OCI-LY3 (cell line): ENCODE results near the gene DPM1.

Experiments used
- H2AFZ ChIP-seq: fragments of 200-600, 300-600 bp; shearing (Covaris generic); 2 replicates; pipeline ENCODE4 v1.6.0; 2014; ENCODE audit warnings: antibody characterized with exemption, low read depth, low read length
- H3K27ac ChIP-seq: fragments of 200-600, 300-600 bp; sonication (generic); 2 replicates; pipeline ENCODE4 v1.5.1; 2014; ENCODE audit warnings: mild to moderate bottlenecking, low read length, moderate library complexity, mixed read lengths
- H3K27me3 ChIP-seq: fragments of 200-600, 300-600 bp; sonication (generic); 2 replicates; pipeline ENCODE4 v1.6.1; 2014; ENCODE audit warnings: low read depth, low read length, mixed read lengths
- H3K36me3 ChIP-seq: fragments of 200-600, 300-600 bp; sonication (generic); replicated peaks from 2 replicates; pipeline ENCODE3; 2014; ENCODE audit warnings: low read depth, low read length, mixed read lengths
- H3K4me1 ChIP-seq: fragments of 300-600, 200-600 bp; sonication (generic); 2 replicates; pipeline ENCODE4 v1.6.1; 2014; ENCODE audit warnings: low read length, mixed read lengths
- H3K4me2 ChIP-seq: fragments of 200-600, 300-600 bp; sonication (generic); 2 replicates; pipeline ENCODE4 v1.6.1; 2014; ENCODE audit warnings: low read length, mixed read lengths
- H3K4me3 ChIP-seq: fragments of 300-600, 200-600 bp; sonication (generic); 2 replicates; pipeline ENCODE4 v1.5.1; 2014; ENCODE audit warnings: antibody characterized with exemption, mild to moderate bottlenecking, low read length, moderate library complexity
- H3K79me2 ChIP-seq: fragments of 300-600, 200-600 bp; shearing (Covaris generic); 2 replicates; pipeline ENCODE4 v1.6.1; 2014; ENCODE audit warnings: mild to moderate bottlenecking, low read length, mixed read lengths
- H3K9ac ChIP-seq: fragments of 300-600, 200-600 bp; shearing (Covaris generic); 2 replicates; pipeline ENCODE4 v1.6.0; 2014; ENCODE audit warnings: mild to moderate bottlenecking, low read length, moderate library complexity
- H3K9me3 ChIP-seq: fragments of 200-600, 300-600 bp; shearing (Covaris generic); 2 replicates; pipeline ENCODE4 v1.6.1; 2014; ENCODE audit warnings: low read length, mixed read lengths; ENCODE audit not compliant: insufficient read depth
- H4K20me1 ChIP-seq: fragments of 200-600, 300-600 bp; sonication (generic); 2 replicates; pipeline ENCODE4 v1.6.1; 2016; ENCODE audit warnings: low read length, mixed read lengths; ENCODE audit not compliant: insufficient read depth
- CTCF ChIP-seq: fragments of 200-600, 300-600 bp; sonication (generic); IDR thresholded peaks from 2 replicates; pipeline ENCODE4 v1.5.1; 2014; ENCODE audit warnings: antibody characterized with exemption, low read length, low read depth
- EZH2phosphoT487 ChIP-seq: fragments of 200-600 bp; shearing (Covaris generic); IDR thresholded peaks from 2 replicates; pipeline ENCODE4 v1.6.1; 2018; ENCODE audit warnings: antibody characterized with exemption, mixed run types, low read depth

Gene DPM1

GRCh38 chr20:50996901-50997865 lies 38.9 kb upstream of the DPM1 start:
- H3K9ac ChIP-seq = no peak overlapping the region
- no peaks in the 10 kb centered on the region for H3K9me3 ChIP-seq
- no peak overlapping the region for H3K27ac ChIP-seq
- no peak overlapping the region for H2AFZ ChIP-seq
- H3K79me2 ChIP-seq = no peaks in the 10 kb centered on the region
- TF ChIP-seq CTCF (no peak), EZH2phosphoT487 (no peak)
- peaks cover 14% of the 10 kb centered on the region for H3K4me1 ChIP-seq
- no peaks in the 10 kb centered on the region for H4K20me1 ChIP-seq
- no peaks in the 10 kb centered on the region for H3K36me3 ChIP-seq
- H3K27me3 ChIP-seq = peaks cover 64% of the 10 kb centered on the region
- no peak overlapping the region for H3K4me2 ChIP-seq
- no peak overlapping the region for H3K4me3 ChIP-seq

DNA sequence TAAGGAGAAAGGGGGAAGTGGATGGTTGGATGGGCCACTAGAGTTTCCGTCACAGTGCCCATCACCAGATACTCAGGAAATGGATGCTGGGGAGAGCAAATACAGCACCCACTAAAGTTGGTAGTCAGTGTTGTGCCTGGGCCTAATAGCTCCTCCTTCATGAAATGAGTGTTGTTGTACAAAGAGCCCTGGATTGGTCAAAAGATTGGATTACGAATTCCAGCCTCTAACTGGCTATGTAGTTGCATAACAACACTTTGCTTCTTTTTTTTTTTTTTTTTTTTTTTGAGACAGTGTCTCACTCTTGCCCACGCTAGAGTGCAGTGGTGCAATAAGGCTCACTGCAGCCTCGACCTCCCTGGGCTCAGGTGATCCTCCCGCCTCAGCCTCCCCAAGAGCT lies 37.2 kb upstream of the DPM1 start:
- TF ChIP-seq CTCF = no peak
- no peak for TF ChIP-seq EZH2phosphoT487
- no peaks in the 10 kb centered on the region for H4K20me1 ChIP-seq
- no peak overlapping the region for H3K27ac ChIP-seq
- no peak overlapping the region for H3K9ac ChIP-seq
- H3K9me3 ChIP-seq = no peaks in the 10 kb centered on the region
- H3K27me3 ChIP-seq = peaks cover 47% of the 10 kb centered on the region
- H2AFZ ChIP-seq = no peak overlapping the region
- H3K36me3 ChIP-seq = no peaks in the 10 kb centered on the region
- H3K4me2 ChIP-seq = no peak overlapping the region
- H3K4me3 ChIP-seq = no peak overlapping the region
- no peaks in the 10 kb centered on the region for H3K79me2 ChIP-seq
- H3K4me1 ChIP-seq = peaks cover 19% of the 10 kb centered on the region

DNA sequence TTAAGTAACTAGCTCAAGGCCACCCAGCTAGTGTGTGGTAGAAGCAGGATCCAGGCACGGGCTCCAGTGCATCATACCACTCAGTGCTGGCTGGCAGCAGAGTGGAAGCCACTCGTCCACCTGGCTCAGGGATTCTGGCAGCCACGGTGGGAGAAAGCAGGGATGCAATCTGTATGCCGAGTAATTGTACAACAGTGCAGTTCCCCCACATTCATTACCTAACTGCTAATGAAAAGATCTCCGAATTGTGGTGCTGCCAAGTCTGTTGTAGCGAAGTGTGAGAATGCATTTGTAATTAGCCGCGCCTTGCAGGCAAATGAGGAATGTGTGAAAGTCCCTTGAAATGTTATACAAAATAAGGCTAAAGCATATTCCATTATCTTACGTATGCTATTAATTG lies 35.5 kb upstream of the DPM1 start:
- peaks cover 19% of the 10 kb centered on the region for H3K4me1 ChIP-seq
- TF ChIP-seq CTCF (no peak), EZH2phosphoT487 (no peak)
- H3K79me2 ChIP-seq = no peaks in the 10 kb centered on the region
- no peak overlapping the region for H2AFZ ChIP-seq
- H3K36me3 ChIP-seq = no peaks in the 10 kb centered on the region
- no peak overlapping the region for H3K9ac ChIP-seq
- H4K20me1 ChIP-seq = no peaks in the 10 kb centered on the region
- H3K4me2 ChIP-seq = peak overlapping the region; percentile 58; the same call in 1 of the 2 replicates
- H3K9me3 ChIP-seq = no peaks in the 10 kb centered on the region
- peaks cover 36% of the 10 kb centered on the region for H3K27me3 ChIP-seq
- H3K27ac ChIP-seq = no peak overlapping the region
- no peak overlapping the region for H3K4me3 ChIP-seq

GRCh38 chr20:50992733-50993457 lies 34.6 kb upstream of the DPM1 start:
- peaks cover 21% of the 10 kb centered on the region for H3K4me1 ChIP-seq
- H3K79me2 ChIP-seq = no peaks in the 10 kb centered on the region
- no peaks in the 10 kb centered on the region for H3K36me3 ChIP-seq
- H2AFZ ChIP-seq = peak overlapping the region; percentile 59
- H3K27me3 ChIP-seq = peaks cover 33% of the 10 kb centered on the region
- no peaks in the 10 kb centered on the region for H4K20me1 ChIP-seq
- H3K27ac ChIP-seq = peak overlapping the region; percentile 4; the same call in 1 of the 2 replicates
- peak overlapping the region; percentile 58 for H3K4me2 ChIP-seq
- H3K4me3 ChIP-seq = peak overlapping the region; percentile 46
- no peaks in the 10 kb centered on the region for H3K9me3 ChIP-seq
- H3K9ac ChIP-seq = peak overlapping the region; percentile 7; the same call in 1 of the 2 replicates
- TF ChIP-seq CTCF (peak; percentile 99), EZH2phosphoT487 (no peak)
